GM19463 (cell line): ENCODE results near the gene INAFM2.

Source experiments
- ATAC-seq: cut with Tn5 transposase; IDR thresholded peaks from one replicate; pipeline ENCODE4 v1.9.1; 2021; ENCODE audit warnings: mild to moderate bottlenecking, moderate library complexity; ENCODE audit not compliant: unreplicated experiment

Gene INAFM2

GRCh38 chr15:40342416-40343320 is 19.2 kb downstream of the INAFM2 start:
- ATAC-seq = no peak

- ATAC-seq = no peak
These were observed 20.0 kb downstream of the INAFM2 start for GRCh38 chr15:40343512-40343911.

- no peak for ATAC-seq
These were observed 20.7 kb downstream of the INAFM2 start for GRCh38 chr15:40344217-40344616.

- ATAC-seq = peak; percentile 53
These were observed 21.2 kb downstream of the INAFM2 start for GRCh38 chr15:40344631-40345120.

- ATAC-seq = no peak
These were observed 21.9 kb downstream of the INAFM2 start for GRCh38 chr15:40345225-40345866.

GRCh38 chr15:40345867-40346578 is 22.5 kb downstream of the INAFM2 start:
- ATAC-seq = no peak

- no peak for ATAC-seq
These were observed 23.4 kb downstream of the INAFM2 start for GRCh38 chr15:40346579-40347558.

GRCh38 chr15:40347559-40348473 is 24.3 kb downstream of the INAFM2 start:
- ATAC-seq = no peak

- no peak for ATAC-seq
These were observed 25.0 kb downstream of the INAFM2 start for GRCh38 chr15:40348474-40348870.

- ATAC-seq = no peak
These were observed 25.7 kb downstream of the INAFM2 start for GRCh38 chr15:40349163-40349562.

- no peak for ATAC-seq
These were observed 28.9 kb downstream of the INAFM2 start for GRCh38 chr15:40352281-40352901.

GRCh38 chr15:40353697-40354096 is 30.2 kb downstream of the INAFM2 start:
- no peak for ATAC-seq

GRCh38 chr15:40354408-40355171 is 31.1 kb downstream of the INAFM2 start:
- no peak for ATAC-seq

- ATAC-seq = no peak
These were observed 32.6 kb downstream of the INAFM2 start for GRCh38 chr15:40355976-40356585.

- no peak for ATAC-seq
These were observed 33.8 kb downstream of the INAFM2 start for GRCh38 chr15:40357246-40357645.

- ATAC-seq = peak; percentile 83
These were observed 34.4 kb downstream of the INAFM2 start, which contains the start of gene DISP2 for GRCh38 chr15:40357723-40358470. DISP2 (plus strand) TSS chr15:40358219; CDS start chr15:40358322, 103 bp downstream.
